HG02943 (cell line): ENCODE measurements around the gene OR4M1.
"Not testable (repeated sequence)": the region's sequence is repeated elsewhere in the genome, so short reads cannot be mapped to it uniquely, and the experiment has no call there.

ENCODE experiments used
- ATAC-seq: cut with Tn5 transposase; IDR thresholded peaks from one replicate; pipeline ENCODE4 v1.9.1; 2021; ENCODE audit warnings: mild to moderate bottlenecking, low read depth, moderate library complexity; ENCODE audit not compliant: unreplicated experiment

OR4M1 gene

DNA sequence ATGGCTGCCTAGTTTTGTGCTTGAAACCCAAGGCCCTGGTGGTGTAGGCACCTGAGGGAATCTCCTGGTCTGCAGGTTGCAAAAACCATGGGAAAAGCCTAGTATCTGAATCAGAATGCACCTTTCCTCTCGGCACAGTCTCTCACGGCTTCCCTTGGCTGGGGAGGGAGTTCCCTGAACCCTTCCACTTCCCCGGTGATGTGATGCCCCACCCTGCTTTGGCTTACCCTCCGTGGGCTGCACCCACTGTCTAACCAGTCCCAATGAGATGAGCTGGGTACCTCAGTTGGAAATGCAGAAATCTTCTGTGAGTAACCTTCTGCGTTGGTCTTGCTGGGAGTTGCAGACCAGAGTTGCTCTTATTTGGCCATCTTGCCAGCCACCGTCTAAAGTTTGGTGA, 47.7 kb downstream of the OR4M1 start:
- ATAC-seq: not testable (repeated sequence)

GRCh38 chr14:19823178-19823577, 49.9 kb downstream of the OR4M1 start:
- no peak for ATAC-seq

DNA sequence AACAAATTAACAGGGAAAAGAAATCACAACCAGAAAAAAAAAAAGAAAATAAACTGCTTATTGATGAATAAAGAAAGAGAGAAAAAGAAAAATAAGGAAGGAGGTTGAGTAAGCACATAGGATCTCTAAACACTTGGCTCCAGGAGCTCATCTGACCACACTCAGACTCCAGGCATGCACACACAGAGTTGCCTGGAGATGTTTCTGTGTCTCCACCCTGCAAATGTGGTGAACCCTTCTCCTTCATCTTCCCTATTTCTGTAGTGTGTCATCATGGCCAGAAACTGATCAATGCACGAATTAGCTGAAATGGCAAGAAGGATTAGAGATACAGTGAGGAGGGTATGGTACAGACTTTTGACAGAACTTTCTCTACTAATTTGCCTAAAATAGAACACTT, 50.5 kb downstream of the OR4M1 start:
- no peak for ATAC-seq

DNA sequence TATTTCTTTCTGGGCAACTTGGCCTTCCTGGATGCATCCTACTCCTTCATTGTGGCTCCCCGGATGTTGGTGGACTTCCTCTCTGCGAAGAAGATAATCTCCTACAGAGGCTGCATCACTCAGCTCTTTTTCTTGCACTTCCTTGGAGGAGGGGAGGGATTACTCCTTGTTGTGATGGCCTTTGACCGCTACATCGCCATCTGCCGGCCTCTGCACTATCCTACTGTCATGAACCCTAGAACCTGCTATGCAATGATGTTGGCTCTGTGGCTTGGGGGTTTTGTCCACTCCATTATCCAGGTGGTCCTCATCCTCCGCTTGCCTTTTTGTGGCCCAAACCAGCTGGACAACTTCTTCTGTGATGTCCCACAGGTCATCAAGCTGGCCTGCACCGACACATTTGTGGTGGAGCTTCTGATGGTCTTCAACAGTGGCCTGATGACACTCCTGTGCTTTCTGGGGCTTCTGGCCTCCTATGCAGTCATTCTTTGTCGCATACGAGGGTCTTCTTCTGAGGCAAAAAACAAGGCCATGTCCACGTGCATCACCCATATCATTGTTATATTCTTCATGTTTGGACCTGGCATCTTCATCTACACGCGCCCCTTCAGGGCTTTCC, 54.4 kb downstream of the OR4M1 start:
- not testable (repeated sequence) for ATAC-seq

DNA sequence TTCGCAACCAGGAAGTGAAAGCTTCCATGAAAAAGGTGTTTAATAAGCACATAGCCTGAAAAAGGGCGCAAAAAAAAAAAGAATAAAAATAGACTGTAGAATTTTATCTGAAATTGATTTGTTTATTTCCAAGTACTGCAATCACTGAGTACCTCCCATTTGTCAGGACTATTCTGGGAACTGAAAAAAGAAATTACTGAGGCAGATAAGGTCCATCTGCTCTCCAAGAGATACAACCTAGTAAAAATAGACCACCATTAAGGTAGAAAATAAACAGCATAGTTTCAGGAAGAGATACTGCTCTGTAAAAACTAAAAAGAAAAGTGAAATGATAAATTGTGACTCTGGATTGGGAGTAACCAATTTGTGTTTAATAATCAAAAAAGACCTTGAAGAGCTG, 55.0 kb downstream of the OR4M1 start:
- no peak for ATAC-seq
